T-helper 22 cell (primary cell): ENCODE data around the gene RND1.
"Not testable (repeated sequence)": the region's sequence is repeated elsewhere in the genome, so short reads cannot be mapped to it uniquely, and the experiment has no call there.

ENCODE experiments used
- DNase-seq: peaks from one replicate; pipeline ENCODE4 v3.0.0-alpha.2; 2020; ENCODE audit warnings: low read depth

RND1 gene

DNA sequence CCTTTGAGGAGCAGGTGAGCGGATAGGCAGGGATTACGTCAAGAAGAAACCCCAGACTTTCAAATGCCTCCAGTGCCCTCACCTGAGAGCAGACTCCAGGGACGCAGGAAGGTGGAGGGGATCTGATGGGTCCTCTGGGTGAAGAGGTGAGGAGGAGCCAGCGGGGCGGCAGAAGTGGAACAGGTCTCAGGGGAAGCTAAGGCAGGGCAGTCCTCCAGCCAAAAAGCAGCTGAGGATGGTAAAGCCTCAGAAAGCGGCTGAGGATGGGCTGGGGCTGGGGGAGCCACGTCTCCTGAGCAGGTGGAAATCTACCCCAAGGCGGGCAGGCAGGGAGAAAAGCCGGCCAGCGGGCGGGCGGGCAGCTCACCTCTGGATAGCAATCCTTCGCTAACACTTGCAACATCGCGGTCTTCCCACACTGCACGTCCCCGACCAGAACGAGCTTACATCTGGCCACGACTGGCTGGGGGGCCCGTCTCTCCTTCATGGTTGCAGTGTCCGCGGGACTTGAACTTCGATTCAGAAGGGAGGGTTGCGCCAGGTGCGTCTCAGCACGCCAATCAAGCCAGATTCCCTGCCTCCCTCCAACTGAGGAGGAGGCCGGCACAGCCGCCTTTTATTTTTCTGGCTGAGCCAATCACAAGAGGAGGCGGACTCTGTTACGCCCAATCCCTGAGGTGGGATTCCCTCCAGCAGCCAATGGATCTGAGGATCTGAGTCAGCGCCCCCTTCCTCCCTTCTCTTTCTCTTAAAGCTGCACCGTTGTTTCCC lies at the start of gene RND1:
Gene RND1, minus strand, starts transcription at position 590 of the 771 bp plus-strand sequence. Its CDS starts 103 bp downstream, at position 487.
- DNase-seq: peak; percentile 84

DNA sequence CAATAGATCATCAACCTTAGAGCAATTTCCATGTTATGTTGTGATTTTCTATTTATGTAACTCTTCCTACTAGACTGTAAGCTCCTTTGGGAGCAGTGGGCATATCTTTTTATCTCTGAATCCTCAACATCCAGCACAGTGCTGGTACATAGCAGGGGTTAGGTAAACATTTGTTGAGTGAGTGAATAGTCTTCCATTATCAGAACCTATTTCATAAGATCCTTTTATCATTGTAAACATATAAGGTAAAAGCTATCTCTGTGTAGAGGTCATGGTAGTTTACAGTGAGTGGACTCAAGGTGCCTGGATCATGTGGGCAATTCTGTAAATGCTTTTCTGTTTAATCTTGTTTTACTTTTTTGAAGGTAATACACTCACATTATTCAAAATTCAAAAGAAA lies 44.5 kb upstream of the RND1 start:
- DNase-seq: no peak

DNA sequence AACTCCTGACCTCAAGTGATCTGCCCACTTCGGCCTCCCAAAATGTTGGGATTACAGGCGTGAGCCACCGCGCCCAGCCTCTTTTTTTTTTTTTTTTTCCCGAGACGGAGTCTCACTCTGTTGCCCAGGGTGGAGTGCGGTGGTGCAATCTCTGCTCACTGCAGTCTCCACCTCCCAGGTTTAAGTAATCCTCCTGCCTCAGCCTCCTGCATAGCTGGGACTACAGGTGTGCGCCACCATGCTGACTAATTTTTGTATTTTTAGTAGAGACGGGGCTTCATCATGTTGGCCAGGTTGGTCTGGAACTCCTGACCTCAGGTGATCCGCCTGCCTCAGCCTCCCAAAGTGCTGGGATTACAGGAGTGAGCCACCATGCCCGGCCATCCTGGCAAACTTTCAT lies 44.0 kb upstream of the RND1 start:
- not testable (repeated sequence) for DNase-seq

DNA sequence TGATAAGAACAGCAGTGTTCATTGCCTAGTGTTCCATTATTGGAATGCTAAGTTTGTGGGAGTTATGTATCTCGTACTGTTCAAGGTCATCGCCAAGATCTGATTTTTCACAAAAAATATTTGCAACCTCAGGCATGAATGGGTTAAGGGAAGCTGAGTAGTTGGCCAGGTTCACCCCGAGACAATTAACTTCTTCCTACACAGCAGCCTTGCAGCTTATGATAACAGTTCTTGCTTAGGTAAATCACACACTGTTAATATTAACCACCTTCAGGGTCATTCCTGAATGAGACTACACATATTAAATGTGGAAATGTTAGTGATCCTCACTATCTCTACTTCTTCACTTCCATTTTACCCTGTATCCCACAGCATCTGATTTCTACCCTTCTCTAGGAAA lies 41.6 kb upstream of the RND1 start:
- DNase-seq: no peak

DNA sequence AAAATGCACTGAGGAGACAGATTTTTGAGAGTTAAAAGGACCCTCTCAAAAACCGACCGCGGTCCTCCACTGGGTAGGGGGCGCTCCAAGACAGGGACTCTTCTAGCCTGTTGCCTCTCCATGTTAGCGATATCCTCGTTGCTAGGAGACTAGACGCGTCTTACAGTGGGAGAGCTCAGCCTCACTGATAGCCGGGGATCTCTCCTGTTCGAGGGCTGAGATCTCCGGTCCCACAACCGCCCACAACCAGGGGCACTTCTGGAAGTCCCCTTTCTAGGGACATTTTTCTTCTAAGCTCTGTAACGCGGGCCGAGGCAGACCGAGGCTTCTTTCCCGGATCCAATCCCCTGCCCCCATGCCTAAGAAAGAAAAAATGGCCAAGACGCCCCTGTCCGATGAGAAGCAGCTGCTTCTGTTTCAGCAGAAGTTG lies 38.3 kb upstream of the RND1 start:
- DNase-seq: peak; percentile 65

DNA sequence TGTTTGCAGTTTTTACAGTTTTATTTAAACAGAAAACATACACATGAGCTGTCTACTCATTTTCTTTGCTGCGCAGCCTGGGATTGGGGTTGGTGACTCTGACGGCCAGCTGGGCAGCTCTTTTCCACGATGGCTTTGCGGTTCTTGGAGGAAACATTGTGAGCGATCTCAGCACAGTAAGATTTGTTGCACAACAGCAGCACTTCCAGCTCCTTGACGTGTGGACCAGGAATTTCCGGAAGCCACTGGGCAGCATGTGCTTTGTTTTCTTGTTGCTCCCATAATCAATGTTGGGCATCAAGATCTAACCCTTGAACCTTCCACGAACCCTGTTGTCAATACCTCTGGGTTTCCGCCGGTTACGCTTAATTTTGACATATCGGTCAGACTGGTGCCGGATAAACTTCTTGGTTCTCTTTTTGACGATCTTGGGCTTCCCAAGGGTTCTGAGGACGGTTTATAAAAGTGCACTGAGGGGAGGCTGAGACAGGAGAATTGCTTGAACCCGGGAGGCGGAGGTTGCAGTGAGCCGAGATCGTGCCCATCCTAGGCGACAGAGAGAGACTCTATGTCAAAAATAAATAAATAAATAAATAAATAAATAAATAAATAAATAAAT lies 37.8 kb upstream of the RND1 start:
- DNase-seq: no peak

DNA sequence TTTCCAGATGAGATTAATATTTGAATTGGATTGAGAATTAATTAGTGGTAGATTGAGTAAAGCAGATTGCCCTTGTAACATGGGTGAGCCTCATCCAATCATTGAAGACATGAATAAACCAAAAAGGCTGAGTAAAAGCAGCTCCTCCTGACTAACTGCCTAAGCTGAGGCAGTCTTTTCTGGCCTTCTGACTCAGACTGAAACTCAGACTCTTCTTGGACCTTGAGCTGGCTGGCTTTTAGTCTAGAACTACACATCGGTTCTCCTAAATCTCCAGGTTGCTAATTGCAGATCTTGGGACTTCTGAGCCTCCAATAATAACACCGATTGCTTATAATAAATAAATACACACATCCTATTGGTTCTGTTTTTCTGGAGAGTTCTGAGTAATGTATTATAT lies 35.6 kb upstream of the RND1 start:
- no peak for DNase-seq

DNA sequence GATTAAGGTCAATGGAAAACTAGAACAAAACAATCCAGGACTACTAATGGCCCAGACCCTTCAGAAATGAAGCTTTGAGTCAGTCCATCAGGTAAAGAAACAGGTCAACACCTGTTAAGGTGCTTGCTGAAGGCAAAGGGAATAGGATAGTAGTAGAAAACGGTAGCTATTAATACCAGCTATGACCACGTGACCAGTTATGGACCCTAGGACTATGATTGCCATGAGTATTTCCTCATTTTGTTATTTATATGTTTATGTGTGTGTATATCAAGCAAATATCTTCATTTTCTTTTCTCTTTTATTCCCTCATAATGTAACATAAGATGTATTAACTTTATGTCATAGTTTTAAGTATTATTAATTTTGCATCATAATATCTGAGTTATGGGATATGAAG lies 34.0 kb upstream of the RND1 start:
- DNase-seq: no peak

DNA sequence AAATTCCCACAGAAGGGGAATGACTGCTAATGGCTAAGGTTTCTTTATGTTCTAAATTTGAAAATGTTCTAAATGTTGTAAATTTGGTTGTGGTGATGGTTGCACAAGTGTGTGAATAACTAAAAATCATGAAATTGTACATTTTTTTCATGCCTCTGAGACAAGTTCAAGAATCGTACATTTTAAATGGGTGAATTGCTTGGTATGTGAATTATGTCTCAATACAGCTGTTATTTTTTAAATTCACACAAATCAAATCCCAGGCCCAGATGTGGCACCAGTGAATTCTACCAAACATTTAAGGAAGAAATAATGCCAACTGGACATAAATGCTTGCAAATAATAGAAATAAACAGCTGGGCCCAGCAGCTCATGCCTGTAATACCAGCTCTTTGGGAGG lies 28.6 kb upstream of the RND1 start:
- DNase-seq: no peak

DNA sequence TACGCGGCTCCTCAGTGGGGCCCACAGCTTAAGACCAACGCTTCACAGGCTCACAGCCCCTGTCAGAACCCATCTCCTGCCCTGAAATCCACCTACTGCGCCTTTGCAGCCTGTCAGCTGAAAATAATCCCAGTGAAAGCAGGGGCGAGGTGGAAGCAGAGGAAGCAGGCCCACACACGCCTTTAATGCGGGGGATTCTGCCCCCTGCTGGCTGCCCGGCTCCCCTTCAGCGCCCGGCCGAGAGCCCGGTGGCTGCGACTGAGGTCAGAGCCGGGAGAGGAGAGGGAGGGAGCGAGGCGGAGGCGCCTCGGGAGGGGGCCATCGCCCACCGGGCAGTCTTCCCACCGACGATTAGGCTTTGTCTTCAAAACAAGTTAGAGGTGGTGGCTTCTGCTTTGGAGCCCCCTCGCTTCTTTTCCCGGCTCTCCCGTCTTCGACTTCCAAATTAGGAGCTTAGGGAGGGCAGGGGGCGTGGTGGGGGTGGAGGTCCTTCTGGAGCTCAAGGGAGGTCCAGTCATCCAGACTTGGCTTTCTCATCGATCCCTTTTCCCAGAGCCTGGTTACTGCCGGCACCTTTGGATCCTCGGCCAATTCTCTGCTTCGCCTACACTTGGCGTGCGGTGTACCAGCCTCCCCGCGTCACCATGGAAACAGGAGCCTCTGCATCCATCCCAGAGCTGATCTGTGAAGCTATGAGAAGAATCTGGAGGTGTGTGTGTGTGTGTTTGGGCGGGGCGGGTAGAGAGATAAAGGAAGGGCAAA lies 25.2 kb upstream of the RND1 start:
- peak; percentile 28 for DNase-seq

DNA sequence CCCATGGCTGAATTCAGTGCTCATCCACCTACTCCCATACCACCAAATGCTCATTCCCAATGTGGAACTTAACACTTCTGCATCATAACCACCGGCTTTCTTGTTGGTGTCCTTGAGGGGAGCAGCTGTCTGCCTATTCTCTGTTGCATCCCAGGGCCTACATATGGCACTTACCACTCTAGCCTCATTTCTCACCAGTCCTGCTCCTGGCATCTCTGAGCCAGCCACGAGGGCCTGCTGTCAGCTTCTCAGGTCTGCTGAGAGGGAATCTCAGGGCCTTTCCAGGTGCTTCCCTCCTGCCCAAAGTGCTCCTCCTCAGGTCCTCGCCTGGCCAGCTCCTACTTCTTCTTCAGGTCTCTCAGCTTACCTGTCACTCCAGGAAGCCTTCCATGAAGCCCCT lies 24.0 kb upstream of the RND1 start:
- DNase-seq: no peak

DNA sequence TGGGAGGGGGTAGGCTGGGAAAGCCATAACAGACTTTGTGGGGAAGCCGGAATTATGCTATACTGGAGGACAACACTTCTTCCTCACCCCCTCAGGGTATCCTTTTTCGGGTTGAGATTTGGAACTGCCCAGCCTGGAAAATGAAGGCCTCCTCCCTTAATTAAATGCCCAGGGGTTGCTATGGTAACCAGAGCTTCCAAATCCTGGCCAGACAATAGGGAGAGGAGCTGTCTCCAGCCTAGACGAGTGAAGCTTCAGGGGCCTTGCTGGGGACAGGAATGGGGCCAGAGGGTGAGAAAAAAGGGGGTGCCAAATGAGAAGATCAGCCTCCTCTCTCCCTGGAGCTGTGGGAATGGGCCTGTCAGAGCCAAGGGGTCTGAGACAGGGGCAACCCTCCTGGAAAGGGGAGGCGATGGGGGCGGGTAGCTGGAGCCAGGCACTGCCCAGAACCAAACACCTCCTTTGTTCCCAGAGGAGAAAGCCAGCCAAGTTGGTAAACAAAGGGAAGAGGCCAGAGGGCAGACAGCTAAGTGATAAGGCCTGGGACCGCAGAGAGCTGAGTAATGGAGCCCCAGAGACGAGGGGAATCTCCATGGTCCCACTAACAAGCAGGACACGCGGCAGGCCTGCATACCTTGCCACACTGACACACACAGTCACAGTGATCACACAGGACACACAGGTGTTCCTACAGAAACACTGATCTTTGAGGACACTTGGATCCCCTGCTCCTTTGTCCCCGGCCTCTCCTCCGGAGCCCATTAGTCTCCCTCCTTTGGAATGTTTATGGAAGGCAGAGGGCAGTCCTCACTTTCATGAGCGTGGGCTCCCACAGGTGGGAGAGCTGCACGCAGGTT lies 17.9 kb upstream of the RND1 start:
- no peak for DNase-seq

DNA sequence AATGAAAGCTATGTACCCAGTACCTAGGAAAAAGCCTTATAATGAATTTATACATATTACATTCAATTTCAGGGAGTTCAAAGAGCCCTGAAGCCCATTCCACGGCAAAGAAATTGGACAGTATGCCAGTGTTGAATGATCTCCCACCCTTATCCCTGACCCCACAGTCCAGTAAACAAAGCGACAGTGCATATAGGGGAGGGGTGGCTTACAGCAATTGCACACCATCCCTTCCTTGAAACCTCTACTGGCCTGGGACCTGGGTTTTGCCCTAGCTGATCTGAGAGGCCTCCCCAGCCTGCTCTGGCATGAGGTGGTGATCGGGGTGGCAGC lies 17.3 kb upstream of the RND1 start:
- DNase-seq: no peak

DNA sequence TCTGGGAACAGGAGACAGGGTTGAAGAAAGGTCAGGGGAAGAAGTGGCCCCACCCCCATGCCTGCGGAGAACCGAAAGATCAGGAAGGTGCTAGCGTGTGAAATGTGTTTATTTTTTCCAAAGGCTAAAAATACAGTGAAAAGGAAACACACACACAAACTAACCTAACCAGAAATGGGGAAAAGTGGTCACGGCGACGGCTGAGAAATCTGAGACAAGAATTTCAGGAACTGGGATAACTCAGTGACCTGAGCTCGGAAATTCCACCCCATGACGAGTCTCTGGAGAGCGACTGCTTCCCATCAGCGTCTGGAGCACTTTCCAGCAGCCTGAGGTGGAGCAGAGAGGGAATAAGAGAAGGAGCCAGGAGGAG lies 16.6 kb upstream of the RND1 start:
- DNase-seq: no peak

DNA sequence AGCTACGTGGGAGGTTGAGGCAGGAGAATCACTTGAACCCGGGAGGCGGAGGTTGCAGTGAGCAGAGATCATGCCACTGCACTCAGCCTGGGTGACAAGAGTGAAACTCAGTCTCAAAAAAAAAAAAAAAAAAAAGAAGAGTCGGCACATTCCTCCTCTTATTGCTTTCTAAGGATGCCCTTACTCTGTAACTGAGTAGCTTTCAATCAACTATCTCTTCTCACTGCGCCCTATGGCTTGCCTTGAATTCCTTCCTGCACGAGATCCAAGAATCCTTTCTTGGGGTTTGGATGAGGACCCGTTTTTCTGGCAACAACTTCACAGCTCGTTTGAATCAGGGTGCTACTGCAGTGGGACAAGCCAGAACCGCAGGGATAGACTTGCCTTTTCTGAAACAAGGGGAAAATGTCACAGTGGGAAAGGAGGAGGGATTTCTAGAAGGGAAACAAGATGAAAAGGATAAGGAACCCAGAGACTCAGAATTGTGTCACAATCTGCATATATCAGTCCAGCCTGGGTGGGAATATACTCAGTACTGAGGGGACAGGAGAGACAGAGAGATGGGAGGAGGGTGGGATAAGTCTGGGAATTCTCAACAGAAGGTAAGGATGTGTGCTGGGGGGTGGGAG lies 16.1 kb upstream of the RND1 start:
- DNase-seq: no peak

DNA sequence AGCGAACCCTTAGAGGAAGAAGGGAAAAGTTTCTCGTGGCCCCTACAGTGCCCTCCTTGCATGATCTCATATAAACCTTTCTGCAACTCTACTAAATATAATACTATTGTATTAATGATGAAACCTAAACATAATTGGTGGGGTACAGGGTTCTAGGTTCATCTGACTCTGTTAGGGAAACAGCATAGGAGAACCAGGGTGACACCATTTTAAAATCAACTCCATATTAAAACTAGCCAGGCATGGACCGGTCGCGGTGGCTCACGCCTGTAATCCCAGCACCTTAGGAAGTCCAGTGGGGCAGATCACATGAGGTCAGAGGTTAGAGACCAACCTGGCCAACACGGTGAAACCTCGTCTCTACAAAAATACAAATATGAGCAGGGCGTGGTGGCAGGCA lies 15.0 kb upstream of the RND1 start:
- DNase-seq: no peak

DNA sequence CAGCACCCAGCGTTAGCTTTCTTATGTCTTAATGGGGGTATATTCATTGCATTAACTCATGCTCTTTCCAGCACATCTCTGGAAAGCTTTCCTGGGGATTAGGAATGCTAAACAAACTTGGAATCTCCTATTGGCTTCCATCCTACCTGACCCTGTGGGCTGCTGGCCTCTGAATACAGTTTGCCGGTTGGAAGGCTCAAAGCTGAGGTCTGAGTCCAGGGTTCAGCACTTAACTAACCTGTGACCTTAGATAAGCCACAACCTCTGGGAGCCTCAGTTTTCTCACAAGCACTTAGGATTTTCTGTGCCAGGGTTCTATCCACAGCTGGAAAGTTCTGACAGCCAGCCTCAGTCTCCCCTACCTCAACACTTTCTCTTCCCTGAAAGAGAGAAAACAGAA lies 12.9 kb upstream of the RND1 start:
- DNase-seq: no peak

DNA sequence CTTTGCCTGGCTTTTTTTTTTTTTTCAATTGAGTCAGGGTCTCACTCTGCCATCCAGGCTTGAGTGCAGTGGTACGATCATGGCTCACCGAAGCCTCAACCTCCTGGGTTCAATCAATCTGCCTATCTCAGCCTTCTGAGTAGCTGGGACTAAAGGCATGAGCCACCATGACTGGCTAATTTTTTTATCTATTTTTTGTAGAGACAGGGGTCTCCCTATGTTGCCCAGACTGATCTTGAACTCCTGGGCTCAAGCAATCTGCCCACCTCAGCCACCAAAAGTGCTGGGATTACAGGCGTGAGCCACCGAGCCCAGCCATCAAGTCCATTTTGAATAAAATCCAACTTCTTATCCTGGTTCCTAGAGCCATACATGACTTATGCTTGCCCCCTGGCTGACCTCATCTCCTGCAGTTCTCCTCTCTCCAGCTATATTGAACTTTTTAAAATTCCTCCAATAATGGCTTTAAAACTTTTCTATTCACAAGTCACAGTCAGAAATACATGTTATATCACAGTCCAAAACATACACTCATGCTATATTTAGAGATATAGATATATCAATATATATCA lies 10.4 kb upstream of the RND1 start:
- no peak for DNase-seq

DNA sequence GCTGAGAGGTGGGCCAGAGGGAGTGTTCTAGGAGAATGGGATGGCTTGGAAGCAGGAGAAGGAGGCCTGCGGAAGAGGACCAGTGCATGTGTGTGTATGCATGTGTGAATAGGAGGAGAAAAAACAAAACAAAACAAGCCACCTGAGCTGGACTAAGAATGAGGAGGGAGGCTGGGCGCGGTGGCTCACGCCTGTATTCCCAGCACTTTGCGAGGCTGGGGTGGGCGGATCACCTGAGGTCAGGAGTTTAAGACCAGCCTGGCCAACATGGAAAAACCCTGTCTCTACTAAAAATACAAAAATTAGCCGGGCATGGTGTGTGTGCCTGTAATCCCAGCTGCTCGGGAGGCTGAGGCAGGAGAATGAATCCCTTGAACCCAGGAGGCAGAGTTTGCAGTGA lies 7.9 kb upstream of the RND1 start:
- not testable (repeated sequence) for DNase-seq

DNA sequence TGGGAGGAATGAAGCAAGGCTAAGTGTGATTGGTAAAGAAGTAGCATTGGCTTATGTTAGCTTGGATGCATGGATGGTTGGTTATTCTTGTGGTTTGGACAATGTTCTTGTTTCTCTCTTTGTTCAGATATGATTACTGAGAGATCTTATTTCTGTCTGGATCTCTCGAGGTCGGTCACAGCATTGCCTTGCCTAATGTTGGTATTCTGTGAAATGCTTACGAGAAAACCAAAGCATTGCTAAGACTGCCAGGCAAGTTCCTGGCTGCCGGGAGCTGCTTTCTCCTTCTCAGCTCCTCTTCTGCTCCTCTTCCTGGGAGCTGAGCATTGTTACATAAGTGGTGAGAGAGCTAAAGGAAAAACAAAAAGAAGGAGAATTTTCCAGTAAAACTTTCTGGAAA lies 7.4 kb upstream of the RND1 start:
- DNase-seq: no peak

DNA sequence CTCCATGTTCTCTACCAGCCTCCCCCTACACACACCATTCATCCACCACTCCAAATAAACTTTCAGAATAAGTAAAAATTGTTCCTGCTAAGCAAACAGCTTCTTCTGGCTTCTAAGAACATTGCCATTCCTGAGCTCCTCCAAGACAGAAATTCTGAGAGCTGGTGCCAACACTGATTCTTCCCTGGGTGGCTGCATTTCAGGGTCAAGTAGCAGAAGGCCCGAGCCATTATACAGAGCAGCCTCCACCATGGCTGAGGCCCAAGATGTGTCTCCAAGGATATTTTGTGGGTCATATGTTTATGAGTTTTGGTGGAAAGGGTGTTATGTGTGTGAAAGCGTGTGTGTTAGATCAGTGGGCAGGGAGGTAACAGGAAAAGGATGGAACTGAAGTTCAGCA lies 3.5 kb upstream of the RND1 start:
- DNase-seq: no peak

DNA sequence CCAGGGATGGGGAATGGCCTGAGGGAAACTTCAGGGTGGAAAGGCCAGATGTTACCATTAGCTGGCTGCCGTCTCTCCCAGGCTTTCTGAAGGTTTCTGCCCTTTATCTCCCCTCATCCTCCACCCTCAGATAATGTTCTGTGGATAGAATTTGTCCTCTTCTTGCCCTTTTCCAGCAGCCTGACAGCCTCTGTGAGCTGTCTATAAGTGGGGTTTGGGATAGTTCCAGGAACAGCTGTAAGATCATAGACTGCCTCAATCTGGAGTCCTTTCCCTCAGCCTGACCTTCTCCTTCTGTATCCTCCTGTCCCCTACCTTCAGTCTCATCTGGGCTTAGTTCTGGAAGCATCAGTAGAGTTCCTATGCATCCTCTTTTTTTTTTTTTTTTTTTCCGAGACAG lies 2.8 kb upstream of the RND1 start:
- no peak for DNase-seq
